Trophoblast cell (in vitro differentiated cells and primary cell): ENCODE measurements around the gene OCIAD1.

Source experiments
- DNase-seq, 2 donors: peaks; one replicate each; pipeline ENCODE4 v3.0.0-alpha.2; 2016
- H2AFZ ChIP-seq: 2 replicates; pipeline ENCODE4 v1.6.1; 2013; ENCODE audit warnings: low read length, moderate library complexity, mild to moderate bottlenecking; ENCODE audit not compliant: insufficient read depth, poor library complexity
- H2AK5ac ChIP-seq: 2 replicates; pipeline ENCODE4 v1.6.1; 2013; ENCODE audit warnings: mild to moderate bottlenecking, low read length
- H2BK120ac ChIP-seq: 2 replicates; pipeline ENCODE4 v1.6.1; 2013; ENCODE audit warnings: low read length, mild to moderate bottlenecking, moderate library complexity; ENCODE audit not compliant: insufficient read depth, poor library complexity
- H2BK12ac ChIP-seq: 2 replicates; pipeline ENCODE4 v1.6.1; 2013; ENCODE audit warnings: mild to moderate bottlenecking, low read length, moderate library complexity
- H2BK5ac ChIP-seq: 2 replicates; pipeline ENCODE4 v1.6.1; 2013; ENCODE audit warnings: low read length, low read depth, moderate library complexity, mild to moderate bottlenecking; ENCODE audit not compliant: poor library complexity
- H3K14ac ChIP-seq: 2 replicates; pipeline ENCODE4 v1.6.1; 2013; ENCODE audit warnings: mild to moderate bottlenecking, low read length
- H3K18ac ChIP-seq: 2 replicates; pipeline ENCODE4 v1.6.1; 2013; ENCODE audit warnings: mild to moderate bottlenecking, low read length
- H3K23ac ChIP-seq: 2 replicates; pipeline ENCODE4 v1.6.1; 2013; ENCODE audit warnings: low read length
- H3K27ac ChIP-seq: 2 replicates; pipeline ENCODE4 v1.5.1; 2013; ENCODE audit warnings: low read depth, mild to moderate bottlenecking, inconsistent platforms, low read length, moderate library complexity
- H3K27me3 ChIP-seq: 2 replicates; pipeline ENCODE4 v1.6.1; 2013; ENCODE audit warnings: inconsistent platforms, mild to moderate bottlenecking, low read length, moderate library complexity; ENCODE audit not compliant: insufficient read depth
- H3K36me3 ChIP-seq, 2 experiments: 1 replicate in 1 of 2; 2 replicates in 1 of 2; pipeline ENCODE4 v1.6.1; 2013; ENCODE audit warnings: low read length in 2 of 2, mild to moderate bottlenecking in 2 of 2, moderate library complexity in 1 of 2; ENCODE audit not compliant: insufficient read depth in 2 of 2, control insufficient read depth in 1 of 2
- H3K4ac ChIP-seq: 2 replicates; pipeline ENCODE4 v1.6.1; 2013; ENCODE audit warnings: low read depth, mild to moderate bottlenecking, low read length, moderate library complexity
- H3K4me1 ChIP-seq, 2 experiments: 1 replicate in 1 of 2; 2 replicates in 1 of 2; pipeline ENCODE4 v1.6.1; 2013; ENCODE audit warnings: low read length in 2 of 2, mild to moderate bottlenecking in 2 of 2, moderate library complexity in 1 of 2; ENCODE audit not compliant: insufficient read depth in 2 of 2, control insufficient read depth in 1 of 2
- H3K4me2 ChIP-seq: 2 replicates; pipeline ENCODE4 v1.6.1; 2013; ENCODE audit warnings: inconsistent platforms, mild to moderate bottlenecking, low read length, moderate library complexity
- H3K4me3 ChIP-seq: 2 replicates; pipeline ENCODE4 v1.5.1; 2013; ENCODE audit warnings: mild to moderate bottlenecking, low read depth, low read length, inconsistent platforms
- H3K79me1 ChIP-seq: one replicate; pipeline ENCODE4 v1.6.1; 2013; ENCODE audit warnings: low read length
- H3K79me2 ChIP-seq: 2 replicates; pipeline ENCODE4 v1.6.1; 2013; ENCODE audit warnings: low read length, mild to moderate bottlenecking; ENCODE audit not compliant: control insufficient read depth, insufficient read depth, poor library complexity
- H3K9ac ChIP-seq: 2 replicates; pipeline ENCODE4 v1.6.1; 2013; ENCODE audit warnings: mild to moderate bottlenecking, low read length
- H3K9me3 ChIP-seq: 2 replicates; pipeline ENCODE4 v1.6.1; 2013; ENCODE audit warnings: low read depth, mild to moderate bottlenecking, control low read depth, inconsistent platforms, low read length; ENCODE audit not compliant: insufficient read depth
- H4K12ac ChIP-seq: 2 replicates; pipeline ENCODE4 v1.6.1; 2013; ENCODE audit warnings: low read depth, mild to moderate bottlenecking, low read length, moderate library complexity
- H4K8ac ChIP-seq: 2 replicates; pipeline ENCODE4 v1.6.1; 2013; ENCODE audit warnings: low read depth, mild to moderate bottlenecking, low read length, moderate library complexity
- H4K91ac ChIP-seq: one replicate; pipeline ENCODE4 v1.6.1; 2013; ENCODE audit warnings: low read depth, mild to moderate bottlenecking, low read length, moderate library complexity
- WGBS: extraction: QIAGEN DNeasy Blood & Tissue Kit; methylation state at CpG from one replicate; pipeline ENCODE4 v1.1.7; 2013; ENCODE audit warnings: missing lambda C conversion rate; ENCODE audit not compliant: insufficient read length, insufficient coverage; ENCODE audit errors: extremely low coverage; 5-methylcytosine and 5-hydroxymethylcytosine counted together

Gene OCIAD1

DNA sequence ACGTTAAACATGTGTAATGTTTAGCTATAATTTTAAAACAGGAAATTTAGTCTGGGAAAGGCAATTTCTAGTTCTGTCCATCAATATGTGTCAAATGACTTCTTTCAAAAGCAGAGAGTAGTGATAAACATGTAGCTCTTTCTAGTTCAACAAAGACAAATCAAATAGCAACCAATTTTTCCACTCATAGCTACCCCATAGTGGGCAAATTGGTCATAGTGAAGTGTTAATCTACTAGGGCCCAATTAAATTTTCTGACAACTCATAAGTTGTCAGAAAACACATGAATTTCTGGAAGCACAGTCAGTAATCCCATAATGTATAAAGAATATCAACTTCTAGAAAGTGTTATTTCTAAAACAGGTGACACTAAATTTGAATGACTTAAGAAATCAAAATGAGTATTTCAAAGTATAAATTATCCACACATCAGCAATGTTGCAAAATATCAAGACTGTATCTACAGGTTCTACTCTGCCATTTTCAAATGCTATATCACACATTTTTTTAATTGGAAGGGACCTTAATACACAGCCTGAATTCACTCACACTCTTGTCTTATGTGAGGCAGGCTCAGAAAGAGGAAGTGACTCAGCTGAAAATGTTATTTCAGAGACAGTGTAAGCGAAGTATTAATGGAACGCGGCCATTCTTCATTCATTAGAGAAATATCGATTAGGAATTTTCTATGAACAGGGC, 68.0 kb downstream of the OCIAD1 start:
- Histone ChIP-seq H2BK120ac (no peak overlapping the region), H3K27me3 (no peaks in the 10 kb centered on the region), H2AK5ac (no peak overlapping the region), H3K4me3 (no peak overlapping the region), H3K79me1 (no peaks in the 10 kb centered on the region), H3K9ac (no peak overlapping the region), H3K23ac (no peak overlapping the region), H2BK12ac (no peak overlapping the region), H3K79me2 (no peaks in the 10 kb centered on the region), H3K9me3 (no peaks in the 10 kb centered on the region), H3K4me2 (no peak overlapping the region), H3K27ac (no peak overlapping the region), H3K36me3 (peaks cover 13 to 35% of the 10 kb centered on the region in 2 experiments), H2BK5ac (no peak overlapping the region), H4K12ac (no peak overlapping the region), H3K14ac (no peak overlapping the region), H3K4ac (no peak overlapping the region), H4K91ac (no peak overlapping the region), H3K18ac (no peak overlapping the region), H4K8ac (no peak overlapping the region), H3K4me1 (peaks cover 0 to 2% of the 10 kb centered on the region in 2 experiments), H2AFZ (no peak overlapping the region)
- peak in 1 of 2 donors; percentile 74 for DNase-seq
- WGBS = no CpG with 5 or more reads among the region's 5 CpGs

DNA sequence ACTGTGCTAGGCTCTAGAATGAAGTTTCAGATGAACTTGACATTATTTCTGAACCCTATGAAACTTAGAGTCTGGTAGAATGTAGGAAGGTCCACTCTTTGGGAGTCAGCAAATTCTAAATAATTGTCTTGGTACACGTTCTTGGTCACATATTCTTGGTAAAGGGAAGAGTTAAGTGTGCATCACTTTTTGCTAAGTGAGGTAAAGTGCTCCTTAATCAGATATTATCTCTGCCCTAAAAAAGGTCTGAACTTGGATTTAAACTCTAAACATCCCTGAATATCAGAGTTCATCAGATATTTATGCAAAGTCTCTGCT, 68.5 kb downstream of the OCIAD1 start:
- Histone ChIP-seq H3K23ac (no peak overlapping the region), H3K4me3 (no peak overlapping the region), H3K14ac (no peak overlapping the region), H3K79me1 (no peaks in the 10 kb centered on the region), H3K79me2 (no peaks in the 10 kb centered on the region), H3K4me2 (no peak overlapping the region), H3K27ac (no peak overlapping the region), H2BK5ac (no peak overlapping the region), H3K9ac (no peak overlapping the region), H2AK5ac (no peak overlapping the region), H3K36me3 (peaks cover 16 to 39% of the 10 kb centered on the region in 2 experiments), H4K91ac (no peak overlapping the region), H2AFZ (no peak overlapping the region), H3K4me1 (peaks cover 0 to 2% of the 10 kb centered on the region in 2 experiments), H4K8ac (no peak overlapping the region), H3K9me3 (no peaks in the 10 kb centered on the region), H3K18ac (no peak overlapping the region), H3K4ac (no peak overlapping the region), H2BK120ac (no peak overlapping the region), H2BK12ac (no peak overlapping the region), H3K27me3 (no peaks in the 10 kb centered on the region), H4K12ac (no peak overlapping the region)
- WGBS = no CpG with 5 or more reads among the region's 1 CpG
- DNase-seq = no peak

DNA sequence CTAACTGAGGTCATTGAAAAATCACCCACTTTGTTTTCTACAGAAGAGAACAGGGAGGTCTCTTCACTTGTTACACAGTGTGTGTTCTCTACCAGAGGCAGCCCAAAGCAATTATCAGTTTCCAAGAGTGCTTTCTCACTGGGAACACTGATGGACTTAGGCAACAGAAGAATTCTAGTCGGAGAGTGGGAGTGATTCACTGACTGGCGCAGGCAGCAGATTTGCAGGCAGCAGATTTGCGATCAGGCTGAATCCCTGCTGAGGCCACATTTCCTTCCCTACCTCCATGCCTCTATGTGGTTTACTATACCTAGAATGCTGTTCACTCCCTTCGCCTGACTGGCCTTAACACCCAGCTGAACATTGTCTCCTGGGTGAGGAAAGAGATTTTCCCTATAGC, 69.1 kb downstream of the OCIAD1 start:
- Histone ChIP-seq H3K14ac (no peak overlapping the region), H4K91ac (no peak overlapping the region), H3K23ac (no peak overlapping the region), H3K18ac (no peak overlapping the region), H3K4me1 (peaks cover 2% of the 10 kb centered on the region in 2 experiments), H3K4ac (no peak overlapping the region), H3K9me3 (no peaks in the 10 kb centered on the region), H3K4me3 (no peak overlapping the region), H3K79me1 (no peaks in the 10 kb centered on the region), H3K27me3 (no peaks in the 10 kb centered on the region), H3K27ac (no peak overlapping the region), H2BK12ac (no peak overlapping the region), H4K8ac (no peak overlapping the region), H4K12ac (no peak overlapping the region), H2AFZ (no peak overlapping the region), H3K4me2 (no peak overlapping the region), H2AK5ac (no peak overlapping the region), H2BK5ac (no peak overlapping the region), H2BK120ac (no peak overlapping the region), H3K9ac (no peak overlapping the region), H3K36me3 (peaks cover 16 to 38% of the 10 kb centered on the region in 2 experiments), H3K79me2 (no peaks in the 10 kb centered on the region)
- no CpG with 5 or more reads among the region's 4 CpGs for WGBS
- DNase-seq = peak; percentile 80 to 81

DNA sequence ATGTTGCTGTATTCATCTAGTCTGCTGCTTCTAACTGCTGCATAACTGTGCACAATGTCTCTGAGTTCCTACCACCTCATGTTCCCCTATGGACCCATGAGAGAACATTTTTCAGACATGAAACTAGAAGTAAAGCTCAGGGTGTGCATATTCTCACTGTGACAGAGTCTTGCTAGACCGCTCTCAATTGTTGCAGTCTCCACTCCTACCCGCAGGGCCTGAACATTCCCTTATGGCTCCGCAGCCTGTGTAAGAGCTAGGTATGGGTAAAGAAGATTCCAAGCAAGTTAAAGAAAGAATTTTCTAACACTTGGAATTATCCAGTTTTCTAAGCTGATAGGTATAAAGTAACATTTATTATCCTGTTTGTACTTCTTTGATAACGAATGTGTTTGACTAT, 70.3 kb downstream of the OCIAD1 start:
- H3K4ac ChIP-seq = no peak overlapping the region
- no peak overlapping the region for H4K8ac ChIP-seq
- no CpG with 5 or more reads among the region's 4 CpGs for WGBS
- no peak overlapping the region for H2AFZ ChIP-seq
- H2BK5ac ChIP-seq = no peak overlapping the region
- no peak overlapping the region for H3K18ac ChIP-seq
- H3K9ac ChIP-seq = no peak overlapping the region
- H3K23ac ChIP-seq = no peak overlapping the region
- peaks cover 3% of the 10 kb centered on the region for H3K79me2 ChIP-seq
- peaks cover 8 to 10% of the 10 kb centered on the region in 2 experiments for H3K4me1 ChIP-seq
- H2BK12ac ChIP-seq = no peak overlapping the region
- no peak overlapping the region for H2BK120ac ChIP-seq
- no peaks in the 10 kb centered on the region for H3K9me3 ChIP-seq
- no peak overlapping the region for H4K91ac ChIP-seq
- no peak overlapping the region for H3K4me3 ChIP-seq
- H3K4me2 ChIP-seq = no peak overlapping the region
- peaks cover 16 to 31% of the 10 kb centered on the region in 2 experiments for H3K36me3 ChIP-seq
- H3K27ac ChIP-seq = no peak overlapping the region
- peaks cover 3% of the 10 kb centered on the region for H3K79me1 ChIP-seq
- no peaks in the 10 kb centered on the region for H3K27me3 ChIP-seq
- DNase-seq = peak; percentile 97 to 99
- no peak overlapping the region for H3K14ac ChIP-seq
- H2AK5ac ChIP-seq = no peak overlapping the region
- no peak overlapping the region for H4K12ac ChIP-seq
